Activated B cell treated with CpG ODN at 0.5 μM for 24 hours (primary cell): ENCODE results near the gene SLC2A4RG. TPM values are rescaled to one million over a fixed set of nuclear protein-coding genes. Genes with fewer than 3 reads are reported as not detected.

Experiments
- ATAC-seq: fragments of 200-7000 bp; cut with Tn5 transposase; one replicate; pipeline ENCODE4 v1.10.0; 2021; ENCODE audit warnings: low read depth, mild to moderate bottlenecking, moderate library complexity
- CTCF ChIA-PET: fragments of 350-600 bp; sonication (Branson Sonifier 250); formaldehyde crosslinking; loops from one replicate; lab custom pipeline; 2021; ENCODE audit warnings: antibody characterized with exemption; lab: Charles Lee
- POLR2A ChIA-PET: fragments of 350-600 bp; sonication (Branson Sonifier 250); formaldehyde crosslinking; loops from one replicate; lab custom pipeline; 2021; ENCODE audit warnings: antibody characterized with exemption; lab: Charles Lee
- DNase-seq: peaks from one replicate; pipeline ENCODE4 v3.0.0; 2022
- H3K27ac Mint-ChIP-seq: one replicate; pipeline ENCODE4 v1.8.0; 2020; ENCODE audit warnings: mixed read lengths
- H3K27me3 Mint-ChIP-seq: one replicate; pipeline ENCODE4 v1.8.0; 2021; ENCODE audit warnings: mixed read lengths
- H3K36me3 Mint-ChIP-seq: one replicate; pipeline ENCODE4 v1.8.0; 2021; ENCODE audit warnings: low read depth, mixed read lengths
- H3K4me1 Mint-ChIP-seq: one replicate; pipeline ENCODE4 v1.8.0; 2021; ENCODE audit warnings: mixed read lengths
- H3K4me3 Mint-ChIP-seq: one replicate; pipeline ENCODE4 v1.8.0; 2020; ENCODE audit warnings: mild to moderate bottlenecking, mixed read lengths
- H3K9me3 Mint-ChIP-seq: one replicate; pipeline ENCODE4 v1.8.0; 2020; ENCODE audit warnings: mixed read lengths
- CTCF ChIP-seq: fragments of 200-600 bp; IDR thresholded peaks from one replicate; pipeline ENCODE4 v1.8.0; 2022; ENCODE audit warnings: antibody characterized with exemption, mild to moderate bottlenecking
- intact Hi-C: fragments of 100-400 bp; cut with micrococcal nuclease; formaldehyde crosslinking; loops from one replicate; pipeline ENCODE4 v1.15.1; 2024
- total RNA-seq: library from RNA; stranded (reverse); gene quantifications from 2 replicates; pipeline ENCODE4 v1.2.3, GENCODE V29; 2022

SLC2A4RG gene
- total RNA-seq, 1 donor from 2014 or later = 28.1 TPM

- intact Hi-C loops = no loop called here
- H3K27ac Mint-ChIP-seq = no peak overlapping the region
- no peak for ATAC-seq
- H3K4me3 Mint-ChIP-seq = no peak overlapping the region
- DNase-seq = no peak
- no peak for TF ChIP-seq CTCF
- no peaks in the 10 kb centered on the region for H3K4me1 Mint-ChIP-seq
- no peaks in the 10 kb centered on the region for H3K9me3 Mint-ChIP-seq
- CTCF ChIA-PET = no interaction called here
- POLR2A ChIA-PET = interaction anchor here (0.6 kb wide), 1 partner anchor 924 kb away, joined by 3 read pairs; no protein-coding TSS in a partner anchor
- H3K27me3 Mint-ChIP-seq = peaks cover 2% of the 10 kb centered on the region
- no peaks in the 10 kb centered on the region for H3K36me3 Mint-ChIP-seq
Measured at GRCh38 chr20:63769891-63770474, 30.4 kb downstream of the SLC2A4RG start.

GRCh38 chr20:63771046-63771707 is 31.6 kb downstream of the SLC2A4RG start:
- no peak overlapping the region for H3K4me3 Mint-ChIP-seq
- no peaks in the 10 kb centered on the region for H3K36me3 Mint-ChIP-seq
- H3K27me3 Mint-ChIP-seq = peaks cover 2% of the 10 kb centered on the region
- POLR2A ChIA-PET = no interaction called here
- H3K27ac Mint-ChIP-seq = no peak overlapping the region
- no peaks in the 10 kb centered on the region for H3K4me1 Mint-ChIP-seq
- CTCF ChIA-PET = no interaction called here
- ATAC-seq (no peak), DNase-seq (no peak)
- no peak for TF ChIP-seq CTCF
- intact Hi-C loops = no loop called here
- H3K9me3 Mint-ChIP-seq = no peaks in the 10 kb centered on the region

DNA sequence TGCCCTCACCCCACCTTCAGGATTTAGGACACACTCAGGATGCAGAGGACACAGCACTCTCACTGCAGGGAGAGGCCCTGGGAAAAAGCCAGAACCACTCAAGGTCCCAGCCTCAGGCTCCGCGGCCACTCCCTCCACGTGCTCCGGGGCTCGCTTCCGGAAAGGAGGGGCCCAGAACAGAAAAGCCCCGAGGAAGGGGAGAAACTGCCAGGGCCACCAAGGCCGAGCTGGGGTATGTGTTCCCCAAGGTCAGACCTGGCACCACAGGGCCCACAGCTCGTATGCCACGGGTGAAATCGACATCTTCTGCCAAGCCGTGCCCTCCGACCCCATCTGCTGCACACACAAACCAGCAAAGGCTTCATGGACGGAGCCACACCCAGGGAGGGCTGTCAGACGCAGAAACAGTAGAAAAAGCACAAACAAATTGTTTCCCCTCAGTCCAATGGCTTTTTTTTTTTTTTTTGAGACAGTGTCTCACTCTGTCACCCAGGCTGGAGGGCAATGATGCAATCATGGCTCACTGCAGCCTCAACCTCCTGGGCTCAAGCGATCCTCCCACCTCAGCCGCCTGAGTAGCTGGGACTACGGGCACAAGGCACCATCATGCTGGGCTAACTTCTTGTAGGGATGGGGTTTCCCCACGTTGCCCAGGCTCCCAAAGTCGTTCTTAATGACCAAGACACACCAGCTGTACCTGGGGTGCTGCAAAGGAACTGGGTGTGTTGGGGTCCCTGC is 33.4 kb downstream of the SLC2A4RG start:
- no peak for DNase-seq
- no peaks in the 10 kb centered on the region for H3K4me1 Mint-ChIP-seq
- H3K27me3 Mint-ChIP-seq = peaks cover 2% of the 10 kb centered on the region
- ATAC-seq = no peak
- no peak for TF ChIP-seq CTCF
- ChIA-PET POLR2A (no interaction called here), CTCF (no interaction called here)
- H3K27ac Mint-ChIP-seq = no peak overlapping the region
- intact Hi-C loops = no loop called here
- no peaks in the 10 kb centered on the region for H3K9me3 Mint-ChIP-seq
- H3K4me3 Mint-ChIP-seq = no peak overlapping the region
- H3K36me3 Mint-ChIP-seq = no peaks in the 10 kb centered on the region

GRCh38 chr20:63773571-63774241 is 34.1 kb downstream of the SLC2A4RG start:
- Mint-ChIP-seq H3K9me3 (no peaks in the 10 kb centered on the region), H3K4me3 (no peak overlapping the region), H3K4me1 (no peaks in the 10 kb centered on the region), H3K27me3 (peaks cover 2% of the 10 kb centered on the region), H3K36me3 (no peaks in the 10 kb centered on the region), H3K27ac (no peak overlapping the region)
- POLR2A ChIA-PET = interaction anchor here (0.6 kb wide), 1 partner anchor 75 kb away, joined by 3 read pairs; no protein-coding TSS in a partner anchor
- CTCF ChIA-PET = no interaction called here
- no peak for ATAC-seq
- no peak for DNase-seq
- no peak for TF ChIP-seq CTCF
- intact Hi-C loops = no loop called here

- ChIA-PET CTCF (no interaction called here), POLR2A (no interaction called here)
- intact Hi-C loops = no loop called here
- Mint-ChIP-seq H3K4me1 (no peaks in the 10 kb centered on the region), H3K36me3 (no peaks in the 10 kb centered on the region), H3K4me3 (no peak overlapping the region), H3K9me3 (no peaks in the 10 kb centered on the region), H3K27ac (no peak overlapping the region), H3K27me3 (peaks cover 2% of the 10 kb centered on the region)
- DNase-seq = no peak
- no peak for TF ChIP-seq CTCF
- ATAC-seq = no peak
Measured at GRCh38 chr20:63774306-63774705, 34.7 kb downstream of the SLC2A4RG start.
